ENCODE results near the gene ADD1.

Gene ADD1

DNA sequence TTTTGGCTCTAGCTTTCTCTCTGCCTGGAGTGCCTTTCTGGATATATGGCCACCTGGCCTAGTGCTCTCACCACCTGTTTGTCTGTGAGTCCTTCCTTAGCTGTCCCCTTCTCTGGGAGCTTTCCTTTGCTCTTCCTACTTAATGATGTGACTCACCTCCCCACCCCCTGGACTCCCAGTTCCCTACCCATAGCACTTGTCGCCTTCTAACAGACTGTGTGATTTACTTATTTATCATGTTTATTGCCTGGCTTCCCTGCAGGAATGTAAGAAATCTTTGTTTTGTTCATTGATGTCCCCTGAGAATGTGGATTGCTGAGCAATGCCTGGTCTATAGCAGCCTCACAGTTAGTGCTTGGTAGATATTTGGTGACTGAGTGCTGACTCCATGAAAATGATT lies 18.9 kb downstream of the ADD1 start:
- H3K27me3 ChIP-seq (replicated peaks; ENCODE audit: control insufficient read depth, insufficient read depth, low read length, poor library complexity, severe bottlenecking): no peaks in the 10 kb centered on the region
- no peak for DNase-seq
- peaks cover 3% of the 10 kb centered on the region for H3K4me1 ChIP-seq (ENCODE audit: control insufficient read depth, insufficient read depth, low read length, poor library complexity, severe bottlenecking)
- H3K4me3 ChIP-seq (ENCODE audit: insufficient read depth, low read depth, low read length, poor library complexity, severe bottlenecking): no peak overlapping the region
- H3K9me3 ChIP-seq (ENCODE audit: control insufficient read depth, low read length): no peaks in the 10 kb centered on the region
- no peak overlapping the region for H3K27ac ChIP-seq (ENCODE audit: insufficient read depth, low read length, poor library complexity, severe bottlenecking)
- H3K36me3 ChIP-seq (ENCODE audit: control insufficient read depth, insufficient read depth, low read length): no peaks in the 10 kb centered on the region

DNA sequence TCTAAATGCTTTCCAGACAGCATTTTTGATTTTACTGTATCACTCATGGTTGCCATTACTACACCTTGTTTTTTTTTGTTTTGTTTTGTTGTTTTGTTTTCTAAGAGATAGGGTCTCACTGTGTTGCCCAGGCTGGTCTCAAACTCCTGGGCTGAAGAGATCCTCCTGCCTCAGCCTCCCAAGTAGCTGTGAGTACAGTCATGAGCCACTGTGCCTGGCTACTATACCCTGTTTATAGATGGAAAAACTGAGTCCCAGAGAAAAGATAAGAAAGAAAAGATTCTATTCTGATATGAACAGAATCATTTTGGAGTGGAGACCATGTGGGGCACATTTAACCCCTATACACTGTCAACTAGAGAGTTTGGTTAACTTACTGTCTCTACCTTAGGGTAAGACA lies 20.0 kb downstream of the ADD1 start:
- H3K27ac ChIP-seq (ENCODE audit: insufficient read depth, low read length, poor library complexity, severe bottlenecking): no peak overlapping the region
- no peaks in the 10 kb centered on the region for H3K27me3 ChIP-seq (replicated peaks; ENCODE audit: control insufficient read depth, insufficient read depth, low read length, poor library complexity, severe bottlenecking)
- no peaks in the 10 kb centered on the region for H3K9me3 ChIP-seq (ENCODE audit: control insufficient read depth, low read length)
- DNase-seq: no peak
- peaks cover 3% of the 10 kb centered on the region for H3K4me1 ChIP-seq (ENCODE audit: control insufficient read depth, insufficient read depth, low read length, poor library complexity, severe bottlenecking)
- H3K4me3 ChIP-seq (ENCODE audit: insufficient read depth, low read depth, low read length, poor library complexity, severe bottlenecking): no peak overlapping the region
- no peaks in the 10 kb centered on the region for H3K36me3 ChIP-seq (ENCODE audit: control insufficient read depth, insufficient read depth, low read length)

DNA sequence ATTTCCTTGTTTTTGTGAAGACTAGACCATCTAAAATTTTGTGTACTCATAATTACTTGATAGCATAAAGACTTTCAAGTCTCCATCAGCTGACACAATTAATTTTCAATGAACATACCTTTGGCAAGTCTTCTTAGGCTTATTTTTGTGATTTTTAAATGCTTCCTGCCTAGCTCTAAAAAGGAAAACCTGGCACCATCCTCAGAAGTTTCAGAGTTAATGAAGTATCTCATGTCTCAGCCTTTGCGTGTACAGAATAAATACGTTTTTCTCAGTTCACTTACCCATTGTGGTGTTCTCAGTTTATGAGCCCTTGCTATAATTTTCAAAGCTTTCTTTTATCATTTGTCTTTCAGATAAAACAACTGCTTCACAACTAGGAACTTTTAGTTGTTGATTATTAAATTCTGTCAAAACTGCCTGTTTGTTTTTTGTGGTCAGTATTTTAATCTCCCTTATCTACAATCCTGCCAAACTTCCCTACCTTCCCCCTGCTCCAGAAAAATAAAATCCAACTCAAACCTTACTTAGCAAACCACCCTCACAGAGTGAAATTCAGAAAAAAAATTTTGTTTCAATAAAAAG lies 21.6 kb downstream of the ADD1 start:
- no peak overlapping the region for H3K4me3 ChIP-seq (ENCODE audit: insufficient read depth, low read depth, low read length, poor library complexity, severe bottlenecking)
- no peaks in the 10 kb centered on the region for H3K36me3 ChIP-seq (ENCODE audit: control insufficient read depth, insufficient read depth, low read length)
- H3K27ac ChIP-seq (ENCODE audit: insufficient read depth, low read length, poor library complexity, severe bottlenecking): no peak overlapping the region
- H3K4me1 ChIP-seq (ENCODE audit: control insufficient read depth, insufficient read depth, low read length, poor library complexity, severe bottlenecking): peaks cover 3% of the 10 kb centered on the region
- DNase-seq: no peak
- no peaks in the 10 kb centered on the region for H3K27me3 ChIP-seq (replicated peaks; ENCODE audit: control insufficient read depth, insufficient read depth, low read length, poor library complexity, severe bottlenecking)
- H3K9me3 ChIP-seq (ENCODE audit: control insufficient read depth, low read length): no peaks in the 10 kb centered on the region

DNA sequence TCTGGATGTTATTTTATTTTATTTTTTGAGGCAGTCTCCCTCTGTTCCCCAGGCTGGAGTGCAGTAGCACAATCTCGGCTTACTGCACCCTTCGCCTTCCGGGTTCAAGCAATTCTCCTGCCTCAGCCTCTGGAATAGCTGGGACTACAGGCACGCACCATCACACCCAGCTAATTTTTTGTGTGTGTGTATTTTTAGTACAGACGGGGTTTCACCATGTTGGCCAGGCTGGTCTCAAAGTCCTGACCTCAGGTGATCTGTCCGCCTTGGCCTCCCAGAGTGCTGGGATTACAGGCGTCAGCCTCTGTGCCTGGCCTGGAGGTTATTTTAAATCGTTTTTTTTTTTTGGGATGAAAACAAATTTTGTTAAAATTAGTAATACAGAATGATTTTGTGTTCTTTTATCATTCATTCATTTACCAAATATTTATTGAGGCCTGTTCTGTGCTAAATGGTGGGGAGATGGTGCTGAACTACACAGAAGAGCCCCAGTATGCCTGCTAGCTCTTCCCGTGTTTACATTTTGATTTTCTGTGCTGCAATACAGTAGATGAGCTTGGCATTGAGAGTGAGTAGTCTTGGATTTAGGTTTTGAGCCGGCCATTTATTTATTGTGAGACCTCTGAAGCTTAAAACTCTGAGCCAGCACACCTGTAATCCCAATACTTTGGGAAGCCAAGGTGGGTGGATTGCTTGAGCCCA lies 22.7 kb downstream of the ADD1 start:
- H3K36me3 ChIP-seq (ENCODE audit: control insufficient read depth, insufficient read depth, low read length): no peaks in the 10 kb centered on the region
- no peak overlapping the region for H3K27ac ChIP-seq (ENCODE audit: insufficient read depth, low read length, poor library complexity, severe bottlenecking)
- peaks cover 3% of the 10 kb centered on the region for H3K4me1 ChIP-seq (ENCODE audit: control insufficient read depth, insufficient read depth, low read length, poor library complexity, severe bottlenecking)
- H3K27me3 ChIP-seq (replicated peaks; ENCODE audit: control insufficient read depth, insufficient read depth, low read length, poor library complexity, severe bottlenecking): no peaks in the 10 kb centered on the region
- no peak overlapping the region for H3K4me3 ChIP-seq (ENCODE audit: insufficient read depth, low read depth, low read length, poor library complexity, severe bottlenecking)
- H3K9me3 ChIP-seq (ENCODE audit: control insufficient read depth, low read length): no peaks in the 10 kb centered on the region
- no peak for DNase-seq

DNA sequence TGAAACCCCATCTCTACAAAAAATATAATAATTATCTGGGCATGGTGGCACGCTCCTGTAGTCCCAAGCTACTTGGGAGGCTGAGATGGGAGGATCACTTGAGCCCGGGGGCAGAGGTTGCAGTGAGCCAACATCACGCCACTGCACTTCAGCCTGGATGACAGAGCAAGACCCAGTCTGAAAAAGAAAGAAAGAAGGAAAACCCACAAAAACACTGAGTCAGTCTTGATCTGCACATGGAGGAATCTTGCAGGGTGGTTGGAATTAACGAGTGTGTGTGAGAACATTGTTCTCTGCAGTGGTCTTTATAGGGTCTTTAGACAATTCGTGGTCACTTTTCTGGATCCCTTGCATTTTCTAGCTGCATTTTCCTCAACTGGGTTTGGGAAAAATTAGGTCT lies 23.2 kb downstream of the ADD1 start:
- Histone ChIP-seq H3K27ac (ENCODE audit: insufficient read depth, low read length, poor library complexity, severe bottlenecking) (no peak overlapping the region), H3K36me3 (ENCODE audit: control insufficient read depth, insufficient read depth, low read length) (no peaks in the 10 kb centered on the region), H3K4me3 (ENCODE audit: insufficient read depth, low read depth, low read length, poor library complexity, severe bottlenecking) (no peak overlapping the region), H3K9me3 (ENCODE audit: control insufficient read depth, low read length) (no peaks in the 10 kb centered on the region), H3K4me1 (ENCODE audit: control insufficient read depth, insufficient read depth, low read length, poor library complexity, severe bottlenecking) (peaks cover 3% of the 10 kb centered on the region), H3K27me3 (replicated peaks; ENCODE audit: control insufficient read depth, insufficient read depth, low read length, poor library complexity, severe bottlenecking) (no peaks in the 10 kb centered on the region)
- no peak for DNase-seq

DNA sequence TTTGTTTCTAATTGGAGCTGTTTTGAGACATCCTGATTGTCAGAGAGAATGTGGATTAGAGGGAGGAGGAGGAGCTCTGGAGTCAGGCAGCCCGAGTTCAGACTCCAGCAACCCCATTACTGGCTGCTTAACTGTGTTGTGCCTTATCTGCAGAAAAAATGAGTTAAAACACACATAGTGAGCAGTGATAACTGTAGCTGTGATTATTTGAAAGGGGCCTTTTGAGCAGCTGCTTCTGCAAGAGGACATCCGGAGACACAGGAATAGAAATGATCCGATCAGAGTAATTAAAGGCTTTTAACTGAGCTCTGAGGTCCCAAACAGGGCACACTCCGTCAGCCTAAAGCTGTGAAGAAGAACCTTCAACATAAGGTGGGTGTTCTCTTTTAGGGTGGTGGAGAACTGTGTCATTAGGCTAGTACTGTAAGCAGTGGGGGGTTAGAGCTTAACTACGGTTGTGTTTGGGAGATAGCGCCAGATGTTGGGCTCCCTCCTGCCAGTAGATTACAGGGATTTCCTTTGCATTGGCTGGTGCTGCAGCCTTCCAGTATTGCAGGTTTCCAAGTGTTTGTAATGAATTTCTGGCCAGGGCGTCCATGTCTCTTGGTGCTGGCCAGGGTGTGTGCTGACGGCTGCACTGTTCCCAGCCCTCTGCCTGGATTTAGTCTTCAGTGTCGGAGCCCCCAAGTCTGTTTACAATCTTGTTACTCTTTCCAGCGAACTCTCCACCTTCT lies 24.3 kb downstream of the ADD1 start:
- H3K27me3 ChIP-seq (replicated peaks; ENCODE audit: control insufficient read depth, insufficient read depth, low read length, poor library complexity, severe bottlenecking): no peaks in the 10 kb centered on the region
- no peaks in the 10 kb centered on the region for H3K36me3 ChIP-seq (ENCODE audit: control insufficient read depth, insufficient read depth, low read length)
- no peak overlapping the region for H3K4me3 ChIP-seq (ENCODE audit: insufficient read depth, low read depth, low read length, poor library complexity, severe bottlenecking)
- H3K9me3 ChIP-seq (ENCODE audit: control insufficient read depth, low read length): no peaks in the 10 kb centered on the region
- peaks cover 3% of the 10 kb centered on the region for H3K4me1 ChIP-seq (ENCODE audit: control insufficient read depth, insufficient read depth, low read length, poor library complexity, severe bottlenecking)
- no peak for DNase-seq
- no peak overlapping the region for H3K27ac ChIP-seq (ENCODE audit: insufficient read depth, low read length, poor library complexity, severe bottlenecking)

DNA sequence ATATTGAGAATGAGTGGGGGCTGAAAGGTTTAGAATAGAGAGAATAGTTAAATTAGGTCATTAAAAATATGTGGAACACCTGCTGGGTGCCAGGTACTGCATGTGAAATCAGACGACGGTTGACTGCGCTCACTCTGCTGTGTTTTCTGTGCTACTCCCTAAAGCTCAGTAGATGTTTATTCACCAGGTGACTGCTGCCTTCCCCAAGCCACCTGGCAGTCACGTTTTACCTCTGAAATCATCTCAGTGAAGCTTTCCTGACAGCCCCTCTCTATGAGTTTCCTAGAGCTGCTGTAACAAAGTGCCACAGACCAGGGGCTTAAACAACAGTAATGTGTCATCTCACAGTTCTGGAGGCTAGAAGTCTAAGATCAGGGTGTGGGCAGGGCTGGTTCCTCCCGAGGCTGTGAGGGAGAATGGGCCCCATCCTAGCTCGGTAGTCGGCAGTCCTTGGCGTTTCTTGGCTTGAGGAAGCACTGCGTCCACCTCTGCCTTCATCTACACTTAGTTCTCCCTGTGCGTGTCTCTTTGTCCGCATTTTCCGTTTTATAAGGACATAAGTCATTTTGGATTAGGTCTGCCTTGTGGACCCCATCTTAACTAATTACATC lies 25.3 kb downstream of the ADD1 start:
- no peak overlapping the region for H3K27ac ChIP-seq (ENCODE audit: insufficient read depth, low read length, poor library complexity, severe bottlenecking)
- H3K4me1 ChIP-seq (ENCODE audit: control insufficient read depth, insufficient read depth, low read length, poor library complexity, severe bottlenecking): peaks cover 3% of the 10 kb centered on the region

DNA sequence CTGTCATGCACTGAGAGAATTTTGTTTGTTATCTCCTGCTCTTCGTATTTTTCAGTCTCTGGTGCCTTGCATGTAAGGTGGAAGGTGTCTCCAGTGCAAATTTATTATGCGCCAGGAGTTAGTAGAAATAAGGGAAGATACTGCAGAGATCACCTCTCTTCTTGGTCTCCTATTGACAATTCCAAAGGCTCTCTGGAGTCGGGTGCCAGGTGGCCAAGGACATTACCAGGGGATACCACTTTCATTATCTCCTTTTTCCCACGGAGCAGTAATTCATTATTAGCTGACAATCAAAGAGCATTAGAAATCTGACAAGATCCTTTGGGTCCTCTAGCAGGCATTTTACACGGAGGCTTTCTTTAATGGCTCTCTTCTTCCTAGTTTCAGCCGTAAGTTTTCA lies 26.0 kb downstream of the ADD1 start:
- Histone ChIP-seq H3K4me1 (ENCODE audit: control insufficient read depth, insufficient read depth, low read length, poor library complexity, severe bottlenecking) (peaks cover 3% of the 10 kb centered on the region), H3K9me3 (ENCODE audit: control insufficient read depth, low read length) (no peaks in the 10 kb centered on the region), H3K36me3 (ENCODE audit: control insufficient read depth, insufficient read depth, low read length) (no peaks in the 10 kb centered on the region), H3K27me3 (replicated peaks; ENCODE audit: control insufficient read depth, insufficient read depth, low read length, poor library complexity, severe bottlenecking) (no peaks in the 10 kb centered on the region), H3K27ac (ENCODE audit: insufficient read depth, low read length, poor library complexity, severe bottlenecking) (no peak overlapping the region), H3K4me3 (ENCODE audit: insufficient read depth, low read depth, low read length, poor library complexity, severe bottlenecking) (no peak overlapping the region)
- no peak for DNase-seq

More for the DNA sequence above, 25.3 kb downstream of the ADD1 start:
- no peak for DNase-seq
- H3K9me3 ChIP-seq (ENCODE audit: control insufficient read depth, low read length): no peaks in the 10 kb centered on the region
- no peaks in the 10 kb centered on the region for H3K27me3 ChIP-seq (replicated peaks; ENCODE audit: control insufficient read depth, insufficient read depth, low read length, poor library complexity, severe bottlenecking)
- H3K4me3 ChIP-seq (ENCODE audit: insufficient read depth, low read depth, low read length, poor library complexity, severe bottlenecking): no peak overlapping the region
- H3K36me3 ChIP-seq (ENCODE audit: control insufficient read depth, insufficient read depth, low read length): no peaks in the 10 kb centered on the region

DNA sequence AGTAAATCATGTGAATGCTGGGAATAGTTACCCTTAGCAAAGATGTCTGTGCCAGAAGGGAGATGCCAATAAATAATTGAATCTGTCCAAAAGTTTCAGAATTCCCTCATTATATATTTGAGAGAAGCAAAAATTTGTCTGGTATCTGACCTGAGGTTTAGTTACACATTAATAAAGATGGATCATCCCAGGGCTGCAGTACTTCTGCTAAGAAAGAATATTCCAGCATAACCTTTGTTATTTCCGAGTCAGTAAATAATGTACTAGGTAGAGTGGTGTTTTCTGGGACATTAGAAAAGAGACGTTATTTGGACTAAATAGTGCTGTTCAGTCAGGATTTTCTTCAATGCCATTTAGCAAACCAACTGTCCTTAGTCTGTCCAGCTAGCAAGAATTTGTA lies 26.4 kb downstream of the ADD1 start:
- H3K36me3 ChIP-seq (ENCODE audit: control insufficient read depth, insufficient read depth, low read length): no peaks in the 10 kb centered on the region
- H3K27ac ChIP-seq (ENCODE audit: insufficient read depth, low read length, poor library complexity, severe bottlenecking): no peak overlapping the region
- no peaks in the 10 kb centered on the region for H3K27me3 ChIP-seq (replicated peaks; ENCODE audit: control insufficient read depth, insufficient read depth, low read length, poor library complexity, severe bottlenecking)
- H3K4me1 ChIP-seq (ENCODE audit: control insufficient read depth, insufficient read depth, low read length, poor library complexity, severe bottlenecking): peaks cover 3% of the 10 kb centered on the region
- H3K9me3 ChIP-seq (ENCODE audit: control insufficient read depth, low read length): no peaks in the 10 kb centered on the region
- DNase-seq: no peak
- H3K4me3 ChIP-seq (ENCODE audit: insufficient read depth, low read depth, low read length, poor library complexity, severe bottlenecking): no peak overlapping the region

DNA sequence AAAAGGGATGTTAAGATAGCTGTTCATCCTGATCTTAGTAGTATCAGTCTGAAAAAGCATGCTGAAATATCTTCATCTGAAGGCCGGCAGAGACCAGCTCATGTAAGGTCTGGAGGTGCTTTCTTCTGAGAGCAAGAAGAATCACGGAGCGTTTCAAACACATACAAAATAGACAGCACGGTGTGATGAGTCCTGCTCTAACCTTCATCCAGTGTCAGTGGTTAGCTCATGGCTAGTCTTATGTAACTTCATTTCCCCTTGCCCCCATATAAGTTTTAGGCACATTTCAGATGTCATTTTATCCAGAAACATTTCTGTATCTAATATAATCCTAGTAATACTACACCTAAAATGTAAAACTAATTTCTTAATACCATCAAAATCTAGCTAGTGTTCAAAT lies 27.8 kb downstream of the ADD1 start:
- H3K36me3 ChIP-seq (ENCODE audit: control insufficient read depth, insufficient read depth, low read length): peaks cover 5% of the 10 kb centered on the region
- H3K4me3 ChIP-seq (ENCODE audit: insufficient read depth, low read depth, low read length, poor library complexity, severe bottlenecking): no peak overlapping the region
- H3K9me3 ChIP-seq (ENCODE audit: control insufficient read depth, low read length): no peaks in the 10 kb centered on the region
- no peak for DNase-seq
- peaks cover 3% of the 10 kb centered on the region for H3K4me1 ChIP-seq (ENCODE audit: control insufficient read depth, insufficient read depth, low read length, poor library complexity, severe bottlenecking)
- H3K27ac ChIP-seq (ENCODE audit: insufficient read depth, low read length, poor library complexity, severe bottlenecking): no peak overlapping the region
- H3K27me3 ChIP-seq (replicated peaks; ENCODE audit: control insufficient read depth, insufficient read depth, low read length, poor library complexity, severe bottlenecking): no peaks in the 10 kb centered on the region

Data from effector memory CD4-positive, alpha-beta T cell (primary cell).